NCI-H2107 treated with DMSO at 0.1 percent for 48 hours (cell line): ENCODE data around the gene CALY.
"Not testable (repeated sequence)": the region's sequence is repeated elsewhere in the genome, so short reads cannot be mapped to it uniquely, and the experiment has no call there.

Source experiments
- DNase-seq: peaks from one replicate; lab custom pipeline; 2025; ENCODE audit not compliant: unreplicated experiment; lab: John Stamatoyannopoulos, UW

The CALY gene

GRCh38 chr10:133336577-133337369, at the start of gene CALY:
CALY (minus strand) TSS chr10:133336896; CDS start chr10:133328989, 7,907 bp downstream.
- no peak for DNase-seq

GRCh38 chr10:133385214-133385613, 48.5 kb upstream of the CALY start:
- no peak for DNase-seq

GRCh38 chr10:133384071-133384470, 47.4 kb upstream of the CALY start:
- no peak for DNase-seq

GRCh38 chr10:133383551-133383950, 46.9 kb upstream of the CALY start:
- no peak for DNase-seq

- no peak for DNase-seq
These were observed 44.3 kb upstream of the CALY start for GRCh38 chr10:133381036-133381435.

- no peak for DNase-seq
These were observed 43.3 kb upstream of the CALY start for GRCh38 chr10:133379801-133380666.

- no peak for DNase-seq
These were observed 42.6 kb upstream of the CALY start, which contains the start of gene PAOX for GRCh38 chr10:133379152-133379800. PAOX (plus strand) TSS chr10:133379262; CDS start chr10:133379317, 55 bp downstream.

- DNase-seq = no peak
These were observed 41.8 kb upstream of the CALY start for GRCh38 chr10:133378251-133379096.

GRCh38 chr10:133377818-133378250, 41.1 kb upstream of the CALY start:
- no peak for DNase-seq

GRCh38 chr10:133377025-133377817, 40.5 kb upstream of the CALY start:
- DNase-seq = no peak

GRCh38 chr10:133376183-133376582, 39.5 kb upstream of the CALY start:
- DNase-seq = not testable (repeated sequence)

GRCh38 chr10:133375357-133376115, 38.8 kb upstream of the CALY start:
- DNase-seq = no peak

- peak; percentile 36 for DNase-seq
These were observed 36.7 kb upstream of the CALY start, which contains the start of gene ECHS1 for GRCh38 chr10:133373174-133374090. ECHS1 (minus strand) TSS chr10:133373354; CDS start chr10:133373333, 21 bp downstream.

GRCh38 chr10:133372507-133372906, 35.8 kb upstream of the CALY start:
- no peak for DNase-seq

GRCh38 chr10:133370030-133370786, 33.5 kb upstream of the CALY start:
- no peak for DNase-seq

- DNase-seq = no peak
These were observed 31.5 kb upstream of the CALY start for GRCh38 chr10:133368153-133368552.

GRCh38 chr10:133367461-133367860, 30.8 kb upstream of the CALY start:
- not testable (repeated sequence) for DNase-seq
